Psoas muscle (tissue), 8 donors: ENCODE data around the gene LATS1. TPM values are rescaled to one million over a fixed set of nuclear protein-coding genes. Genes with fewer than 3 reads are reported as not detected.
"Not testable (repeated sequence)": the region's sequence is repeated elsewhere in the genome, so short reads cannot be mapped to it uniquely, and the experiment has no call there.

Source experiments
- ATAC-seq, 4 donors: fragments of 200-7000 bp; cut with Tn5 transposase; one replicate each; pipeline ENCODE4 v1.9.1; 2020; ENCODE audit warnings: moderate library complexity in 3 of 4, mild to moderate bottlenecking in 2 of 4
- DNase-seq, 2 donors: peaks; one replicate each; pipeline ENCODE4 v3.0.0-alpha.2; 2020
- H3K27ac ChIP-seq: fragments of 200-600 bp; one replicate; pipeline ENCODE4 v1.8.0; 2022
- H3K27me3 ChIP-seq, 3 donors: fragments of 200-600 bp in 1 of 3; one replicate each; pipeline versions ENCODE4 v1.6.1 to v1.8.0; 2013 to 2022; ENCODE audit warnings: low read length in 2 of 3, mild to moderate bottlenecking in 2 of 3, moderate library complexity in 1 of 3; ENCODE audit not compliant: insufficient read depth in 3 of 3
- H3K36me3 ChIP-seq, 2 donors: fragments of 200-600 bp in 1 of 2; one replicate each; pipeline versions ENCODE4 v1.6.1 to v1.8.0; 2013 to 2022; ENCODE audit warnings: low read depth in 1 of 2, mild to moderate bottlenecking in 1 of 2, moderate library complexity in 1 of 2; ENCODE audit not compliant: insufficient read depth in 1 of 2
- H3K4me1 ChIP-seq: fragments of 200-600 bp; one replicate; pipeline ENCODE4 v1.8.0; 2022
- H3K4me3 ChIP-seq: fragments of 200-600 bp; one replicate; pipeline ENCODE4 v1.8.0; 2022; ENCODE audit warnings: mild to moderate bottlenecking
- H3K9me3 ChIP-seq: fragments of 200-600 bp; one replicate; pipeline ENCODE4 v1.8.0; 2022
- CTCF ChIP-seq: fragments of 200-600 bp; IDR thresholded peaks from one replicate; pipeline ENCODE4 v1.8.0; 2022; ENCODE audit warnings: antibody characterized with exemption
- WGBS, 3 donors: extraction: QIAGEN DNeasy Blood & Tissue Kit; methylation state at CpG; one replicate each; pipeline versions ENCODE4 v1.1.6 to v1.1.7; 2013; 5-methylcytosine and 5-hydroxymethylcytosine counted together
- intact Hi-C, 2 donors: fragments of 100-400 bp; cut with DNase I; formaldehyde crosslinking; loops; one replicate each; pipeline versions ENCODE4 v1.11.0 to v1.14.2; 2022
- polyA plus RNA-seq, 3 donors: library from polyadenylated mRNA; stranded (reverse); fragments of 200-250 nt; gene quantifications; one replicate each; pipeline ENCODE4 v1.2.3, GENCODE V29; 2013
- total RNA-seq, 4 donors: library from RNA; stranded (reverse); fragmentation: NEBNext Ultra II Directional in 2 of 4; extraction: Animal tissue kit (Norgen Biotek cat#: 25700) in 2 of 4; gene quantifications; one replicate each; pipeline versions ENCODE4 v1.2.1 to v1.2.4, GENCODE V29; 2021 to 2023
- donor health status: healthy with polysubstance abuse.
- donor health status: DM: no; HTN: no; CAD: no; lungs with moderate emphysema.
- donor health status: Bipolar disorder and iron deficiency.
- donor health status: healthy.
- donor health status: DM: yes; HTN: yes; CAD: no.
- donor health status: DM: no; HTN: no; CAD: no.
- donor health status: DM: no; HTN: no; CAD: no.
- donor health status: DM: yes; HTN: yes; CAD: no.

Gene LATS1
- total and polyA plus RNA-seq, 7 donors: 3.4 to 15.5 (median 11.0) TPM

GRCh38 chr6:149751239-149751638, 33.3 kb upstream of the LATS1 start:
- no peak for TF ChIP-seq CTCF
- H3K4me1 ChIP-seq: peaks cover 50% of the 10 kb centered on the region

GRCh38 chr6:149750136-149750609, 32.3 kb upstream of the LATS1 start:
- ATAC-seq: peak; percentile 28 to 52 (median 40)
- DNase-seq: peak; percentile 49 to 77
- no peak for TF ChIP-seq CTCF
- Histone ChIP-seq H3K9me3 (no peaks in the 10 kb centered on the region), H3K4me1 (peaks cover 45% of the 10 kb centered on the region), H3K27ac (peak overlapping the region; percentile 94), H3K4me3 (peak overlapping the region; percentile 86), H3K36me3 (no peaks in the 10 kb centered on the region), H3K27me3 (no peaks in the 10 kb centered on the region)
- intact Hi-C loops: no loop called here
- WGBS, 3 donors: 0% methylated on average over 25 of the region's 25 CpGs

More at GRCh38 chr6:149751239-149751638, 33.3 kb upstream of the LATS1 start:
- Histone ChIP-seq H3K27me3 (no peaks in the 10 kb centered on the region), H3K27ac (peak overlapping the region; percentile 94), H3K36me3 (no peaks in the 10 kb centered on the region), H3K9me3 (no peaks in the 10 kb centered on the region), H3K4me3 (peak overlapping the region; percentile 86)
- 75 to 94% (median 86%) methylated on average over 8 of the region's 8 CpGs for WGBS, 3 donors
- intact Hi-C loops: no loop called here
- no peak for DNase-seq
- no peak for ATAC-seq

GRCh38 chr6:149749594-149750135, 31.8 kb upstream of the LATS1 start, which contains the start of gene PCMT1:
TSS of gene PCMT1 (plus strand) at chr6:149749741. CDS start at chr6:149749902, 161 bp downstream.
- Histone ChIP-seq H3K27ac (peak within 1 kb of the TSS; percentile 94), H3K9me3 (no peaks in the 10 kb centered on the region), H3K4me3 (peak within 1 kb of the TSS; percentile 86), H3K36me3 (no peaks in the 10 kb centered on the region), H3K4me1 (peaks cover 45% of the 10 kb centered on the region), H3K27me3 (no peaks in the 10 kb centered on the region)
- peak; percentile 92 to 97 (median 96) for ATAC-seq
- peak; percentile 93 to 96 for DNase-seq
- intact Hi-C loops: loop anchor here in 1 of 2 donors (10.0 kb wide), 1 partner anchor 175 kb away; the partner anchor contains the start of gene RAET1G
- 0% methylated on average over 54 to 60 of the region's 60 CpGs for WGBS, 3 donors
- TF ChIP-seq CTCF: no peak

GRCh38 chr6:149749082-149749593, 31.2 kb upstream of the LATS1 start:
- ATAC-seq: peak; percentile 11 to 40 (median 20)
- Histone ChIP-seq H3K27ac (peak overlapping the region; percentile 94), H3K4me1 (peaks cover 40% of the 10 kb centered on the region), H3K4me3 (peak overlapping the region; percentile 86)
- intact Hi-C loops: loop anchor here in 1 of 2 donors (10.0 kb wide), 1 partner anchor 176 kb away; the partner anchor contains the start of gene RAET1G
- not testable (repeated sequence) for DNase-seq, H3K27me3 ChIP-seq, H3K9me3 ChIP-seq, H3K36me3 ChIP-seq
- 0 to 1% (median 0%) methylated on average over 22 to 25 of the region's 38 CpGs for WGBS, 3 donors

GRCh38 chr6:149746147-149746946, 28.4 kb upstream of the LATS1 start, which contains the start of gene NUP43:
TSS of gene NUP43 (minus strand) at chr6:149746529. CDS start at chr6:149746495, 34 bp downstream.
- no peaks in the 10 kb centered on the region for H3K27me3 ChIP-seq
- H3K4me3 ChIP-seq: peak within 1 kb of the TSS; percentile 78
- H3K9me3 ChIP-seq: no peaks in the 10 kb centered on the region
- WGBS, 3 donors: 5% methylated on average over 41 of the region's 41 CpGs
- H3K27ac ChIP-seq: peak within 1 kb of the TSS; percentile 73
- peak; percentile 64 for TF ChIP-seq CTCF
- intact Hi-C loops: loop anchor here in 1 of 2 donors (10.0 kb wide), 1 partner anchor 178 kb away; the partner anchor contains the start of gene RAET1G
- peaks cover 0 to 25% of the 10 kb centered on the region in 2 donors for H3K36me3 ChIP-seq
- DNase-seq: peak; percentile 95 to 97
- peaks cover 18% of the 10 kb centered on the region for H3K4me1 ChIP-seq
- ATAC-seq: peak; percentile 68 to 76 (median 71)

GRCh38 chr6:149745252-149745651, 27.4 kb upstream of the LATS1 start:
- not testable (repeated sequence) for H3K27me3 ChIP-seq, DNase-seq, H3K9me3 ChIP-seq, H3K27ac ChIP-seq, ATAC-seq, H3K4me1 ChIP-seq
- peak overlapping the region; percentile 78 for H3K4me3 ChIP-seq
- H3K36me3 ChIP-seq: peaks cover 5 to 36% of the 10 kb centered on the region in 2 donors
- intact Hi-C loops: loop anchor here in 1 of 2 donors (10.0 kb wide), 1 partner anchor 180 kb away; the partner anchor contains the start of gene RAET1G
- WGBS, 3 donors: 74 to 86% (median 75%) methylated on average over 10 of the region's 10 CpGs
